ENCODE results near the gene IL32.

IL32 gene

GRCh38 chr16:3065069-3065741, at the start of gene IL32:
IL32 (plus strand) TSS chr16:3065640; CDS start chr16:3065812, 172 bp downstream.
- in situ Hi-C loops (cut with MboI; ENCODE audit: low sequenced_read_pairs) = no loop called here
- no peak within 1 kb of the TSS for H3K4me3 ChIP-seq
- H3K9me3 ChIP-seq = no peaks in the 10 kb centered on the region
- peaks cover 3% of the 10 kb centered on the region; the same call in 1 of the 2 replicates for H3K4me1 ChIP-seq
- DNase-seq (ENCODE audit: low spot score in 2 of 2) = no peak
- no peaks in the 10 kb centered on the region for H3K36me3 ChIP-seq (replicated peaks)
- H3K27me3 ChIP-seq (ENCODE audit: low read depth) = no peaks in the 10 kb centered on the region

- Histone ChIP-seq H3K4me3 (no peak overlapping the region), H3K36me3 (replicated peaks) (no peaks in the 10 kb centered on the region), H3K9me3 (no peaks in the 10 kb centered on the region), H3K27me3 (ENCODE audit: low read depth) (no peaks in the 10 kb centered on the region), H3K4me1 (no peaks in the 10 kb centered on the region)
- no peak for DNase-seq (ENCODE audit: low spot score in 2 of 2)
- in situ Hi-C loops (cut with MboI; ENCODE audit: low sequenced_read_pairs) = no loop called here
Observed at GRCh38 chr16:3015865-3016521, 49.4 kb upstream of the IL32 start.

GRCh38 chr16:3017344-3017743, 48.1 kb upstream of the IL32 start:
- no peak overlapping the region for H3K4me3 ChIP-seq
- in situ Hi-C loops (cut with MboI; ENCODE audit: low sequenced_read_pairs) = no loop called here
- peaks cover 9% of the 10 kb centered on the region for H3K4me1 ChIP-seq

GRCh38 chr16:3017794-3018506, 47.5 kb upstream of the IL32 start, which contains the start of gene CLDN6:
CLDN6 (minus strand) TSS chr16:3018183; CDS start chr16:3016021, 2,162 bp downstream.
- Histone ChIP-seq H3K36me3 (replicated peaks) (peaks cover 8% of the 10 kb centered on the region), H3K4me1 (peaks cover 15% of the 10 kb centered on the region), H3K9me3 (no peaks in the 10 kb centered on the region), H3K4me3 (no peak within 1 kb of the TSS), H3K27me3 (ENCODE audit: low read depth) (no peaks in the 10 kb centered on the region)
- peak in 1 of 2 experiments; percentile 65 for DNase-seq (ENCODE audit: low spot score in 2 of 2)
- in situ Hi-C loops (cut with MboI; ENCODE audit: low sequenced_read_pairs) = no loop called here

More at GRCh38 chr16:3017344-3017743, 48.1 kb upstream of the IL32 start:
- H3K27me3 ChIP-seq (ENCODE audit: low read depth) = no peaks in the 10 kb centered on the region
- DNase-seq (ENCODE audit: low spot score in 2 of 2) = no peak
- no peaks in the 10 kb centered on the region for H3K9me3 ChIP-seq
- H3K36me3 ChIP-seq (replicated peaks) = peaks cover 8% of the 10 kb centered on the region

GRCh38 chr16:3019594-3020246, 45.7 kb upstream of the IL32 start:
- peak overlapping the region; percentile 47 for H3K4me3 ChIP-seq
- in situ Hi-C loops (cut with MboI; ENCODE audit: low sequenced_read_pairs) = loop anchor here (5.0 kb wide), 1 partner anchor 47 kb away; no protein-coding TSS in a partner anchor
- no peaks in the 10 kb centered on the region for H3K9me3 ChIP-seq
- H3K4me1 ChIP-seq = peaks cover 22% of the 10 kb centered on the region
- DNase-seq (ENCODE audit: low spot score in 2 of 2) = no peak
- H3K27me3 ChIP-seq (ENCODE audit: low read depth) = no peaks in the 10 kb centered on the region
- H3K36me3 ChIP-seq (replicated peaks) = peaks cover 8% of the 10 kb centered on the region

- DNase-seq (ENCODE audit: low spot score in 2 of 2) = peak; percentile 79 to 86
- Histone ChIP-seq H3K27me3 (ENCODE audit: low read depth) (no peaks in the 10 kb centered on the region), H3K4me1 (peaks cover 22% of the 10 kb centered on the region), H3K36me3 (replicated peaks) (peaks cover 8% of the 10 kb centered on the region), H3K9me3 (no peaks in the 10 kb centered on the region), H3K4me3 (peak within 1 kb of the TSS; percentile 47)
- in situ Hi-C loops (cut with MboI; ENCODE audit: low sequenced_read_pairs) = loop anchor here (5.0 kb wide), 1 partner anchor 48 kb away; no protein-coding TSS in a partner anchor
Observed at GRCh38 chr16:3020247-3020603, 45.2 kb upstream of the IL32 start, which contains the start of gene TNFRSF12A. TNFRSF12A (plus strand) TSS chr16:3020368; CDS start chr16:3020398, 30 bp downstream.

GRCh38 chr16:3020604-3021448, 44.6 kb upstream of the IL32 start:
- peaks cover 10% of the 10 kb centered on the region for H3K36me3 ChIP-seq (replicated peaks)
- in situ Hi-C loops (cut with MboI; ENCODE audit: low sequenced_read_pairs) = loop anchor here (5.0 kb wide), 1 partner anchor 49 kb away; no protein-coding TSS in a partner anchor
- H3K9me3 ChIP-seq = no peaks in the 10 kb centered on the region
- no peaks in the 10 kb centered on the region for H3K27me3 ChIP-seq (ENCODE audit: low read depth)
- peak; percentile 35 to 75 for DNase-seq (ENCODE audit: low spot score in 2 of 2)
- peaks cover 22% of the 10 kb centered on the region for H3K4me1 ChIP-seq
- peak overlapping the region; percentile 47 for H3K4me3 ChIP-seq

GRCh38 chr16:3021449-3022207, 43.8 kb upstream of the IL32 start:
- in situ Hi-C loops (cut with MboI; ENCODE audit: low sequenced_read_pairs) = loop anchor here (5.0 kb wide), 1 partner anchor 49 kb away; no protein-coding TSS in a partner anchor
- peak; percentile 74 to 94 for DNase-seq (ENCODE audit: low spot score in 2 of 2)
- Histone ChIP-seq H3K27me3 (ENCODE audit: low read depth) (no peaks in the 10 kb centered on the region), H3K4me1 (peaks cover 22% of the 10 kb centered on the region), H3K4me3 (peak overlapping the region; percentile 47), H3K9me3 (no peaks in the 10 kb centered on the region), H3K36me3 (replicated peaks) (peaks cover 18% of the 10 kb centered on the region)

- Histone ChIP-seq H3K4me1 (peaks cover 22% of the 10 kb centered on the region), H3K9me3 (no peaks in the 10 kb centered on the region), H3K4me3 (peak overlapping the region; percentile 90), H3K36me3 (replicated peaks) (peaks cover 24% of the 10 kb centered on the region), H3K27me3 (ENCODE audit: low read depth) (no peaks in the 10 kb centered on the region)
- in situ Hi-C loops (cut with MboI; ENCODE audit: low sequenced_read_pairs) = loop anchor here (5.0 kb wide), 1 partner anchor 50 kb away; no protein-coding TSS in a partner anchor
- DNase-seq (ENCODE audit: low spot score in 2 of 2) = peak; percentile 48 to 82
Observed at GRCh38 chr16:3022208-3022683, 43.2 kb upstream of the IL32 start.

- no peaks in the 10 kb centered on the region for H3K9me3 ChIP-seq
- no peaks in the 10 kb centered on the region for H3K27me3 ChIP-seq (ENCODE audit: low read depth)
- peak in 1 of 2 experiments; percentile 58 for DNase-seq (ENCODE audit: low spot score in 2 of 2)
- in situ Hi-C loops (cut with MboI; ENCODE audit: low sequenced_read_pairs) = loop anchor here (5.0 kb wide), 1 partner anchor 51 kb away; no protein-coding TSS in a partner anchor
- H3K4me1 ChIP-seq = peaks cover 23% of the 10 kb centered on the region
- peaks cover 26% of the 10 kb centered on the region for H3K36me3 ChIP-seq (replicated peaks)
- peak overlapping the region; percentile 90 for H3K4me3 ChIP-seq
Observed at GRCh38 chr16:3022684-3023414, 42.6 kb upstream of the IL32 start.

- H3K36me3 ChIP-seq (replicated peaks) = peaks cover 26% of the 10 kb centered on the region
- H3K9me3 ChIP-seq = no peaks in the 10 kb centered on the region
- H3K27me3 ChIP-seq (ENCODE audit: low read depth) = no peaks in the 10 kb centered on the region
- DNase-seq (ENCODE audit: low spot score in 2 of 2) = no peak
- H3K4me1 ChIP-seq = peaks cover 25% of the 10 kb centered on the region
- in situ Hi-C loops (cut with MboI; ENCODE audit: low sequenced_read_pairs) = loop anchor here (5.0 kb wide), 1 partner anchor 51 kb away; no protein-coding TSS in a partner anchor
- peak overlapping the region; percentile 90 for H3K4me3 ChIP-seq
Observed at GRCh38 chr16:3023415-3023668, 42.1 kb upstream of the IL32 start.
